ENCODE data around the gene DLG5.

Gene DLG5

DNA sequence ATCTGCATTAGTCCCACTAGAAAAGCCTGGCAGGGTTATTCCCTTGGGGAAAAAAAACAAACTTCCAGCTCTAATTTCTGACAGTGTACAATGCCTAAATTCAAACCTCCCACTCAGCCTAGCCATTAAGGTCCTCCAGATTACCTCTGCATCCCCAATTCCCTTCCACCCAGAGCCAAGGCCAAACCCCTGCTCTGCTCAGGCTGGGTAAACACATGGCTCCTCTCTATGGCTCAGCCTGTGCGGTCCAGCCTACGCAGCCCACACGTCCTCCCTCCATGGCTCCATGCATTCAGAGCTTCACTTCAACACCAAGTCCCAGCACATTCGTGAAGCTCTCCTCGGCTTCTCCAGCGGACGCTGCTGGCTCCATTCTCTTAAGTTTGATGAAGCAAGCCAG lies 5.2 kb downstream of the DLG5 start:
- H3K4me3 ChIP-seq (ENCODE audit: low read depth, low read length), result no peak overlapping the region
- ChIA-PET POLR2A (no interaction called here), CTCF (no interaction called here)
- TF ChIP-seq, protein P1, sequence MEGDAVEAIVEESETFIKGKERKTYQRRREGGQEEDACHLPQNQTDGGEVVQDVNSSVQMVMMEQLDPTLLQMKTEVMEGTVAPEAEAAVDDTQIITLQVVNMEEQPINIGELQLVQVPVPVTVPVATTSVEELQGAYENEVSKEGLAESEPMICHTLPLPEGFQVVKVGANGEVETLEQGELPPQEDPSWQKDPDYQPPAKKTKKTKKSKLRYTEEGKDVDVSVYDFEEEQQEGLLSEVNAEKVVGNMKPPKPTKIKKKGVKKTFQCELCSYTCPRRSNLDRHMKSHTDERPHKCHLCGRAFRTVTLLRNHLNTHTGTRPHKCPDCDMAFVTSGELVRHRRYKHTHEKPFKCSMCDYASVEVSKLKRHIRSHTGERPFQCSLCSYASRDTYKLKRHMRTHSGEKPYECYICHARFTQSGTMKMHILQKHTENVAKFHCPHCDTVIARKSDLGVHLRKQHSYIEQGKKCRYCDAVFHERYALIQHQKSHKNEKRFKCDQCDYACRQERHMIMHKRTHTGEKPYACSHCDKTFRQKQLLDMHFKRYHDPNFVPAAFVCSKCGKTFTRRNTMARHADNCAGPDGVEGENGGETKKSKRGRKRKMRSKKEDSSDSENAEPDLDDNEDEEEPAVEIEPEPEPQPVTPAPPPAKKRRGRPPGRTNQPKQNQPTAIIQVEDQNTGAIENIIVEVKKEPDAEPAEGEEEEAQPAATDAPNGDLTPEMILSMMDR (IDR thresholded peaks at IDR 0.05; ENCODE audit: insufficient read depth, low read length, missing control alignments), result no peak
- no peak for DNase-seq (ENCODE audit: low read depth, low spot score)

DNA sequence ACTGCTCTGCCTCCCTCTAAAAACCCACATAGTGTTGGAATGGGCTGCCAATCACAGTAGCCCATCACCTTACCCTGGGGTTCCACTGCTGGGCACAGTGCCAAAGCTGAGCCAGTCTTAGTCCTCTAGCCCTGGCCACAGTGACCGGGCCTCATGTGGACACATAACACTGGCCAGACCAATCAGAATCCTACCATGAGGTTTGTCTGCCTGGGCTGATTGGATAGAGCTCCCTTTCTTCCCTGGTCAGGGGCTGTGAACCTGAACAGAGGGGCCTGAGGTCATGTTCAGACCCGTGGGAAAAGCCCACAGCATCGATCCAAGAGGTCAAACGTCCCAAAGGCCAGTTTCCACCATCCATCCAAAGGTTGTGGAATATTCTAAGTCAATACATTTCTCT lies 6.1 kb downstream of the DLG5 start:
- POLR2A ChIA-PET, result interaction anchor here (0.8 kb wide), 1 partner anchor 33 kb away, joined by 3 read pairs; no protein-coding TSS in a partner anchor
- no peak overlapping the region for H3K4me3 ChIP-seq (ENCODE audit: low read depth, low read length)
- CTCF ChIA-PET, result interaction anchor here (0.9 to 1.3 kb wide), 2 partner anchors 11 to 119 kb away, joined by 3 read pairs; no protein-coding TSS in a partner anchor
- TF ChIP-seq, protein P1 (IDR thresholded peaks at IDR 0.05; ENCODE audit: insufficient read depth, low read length, missing control alignments), result no peak
- DNase-seq (ENCODE audit: low read depth, low spot score), result no peak

DNA sequence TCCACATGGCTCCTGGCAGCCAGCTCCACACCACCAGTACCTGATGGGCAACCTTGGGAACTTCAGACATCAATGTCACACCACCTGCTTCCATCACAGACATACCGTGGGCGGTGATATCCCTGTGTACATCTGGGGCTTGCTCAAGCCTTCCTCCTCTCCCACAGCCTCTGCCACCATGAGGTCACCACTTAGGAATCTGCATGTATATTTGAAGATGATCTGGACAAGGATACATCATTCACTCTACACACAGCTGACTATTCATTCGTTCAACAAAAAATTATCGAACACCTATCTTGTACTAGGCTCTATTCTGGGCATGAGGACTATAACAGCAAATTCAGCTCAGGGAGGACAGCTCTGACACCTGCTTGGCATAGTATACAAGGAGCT lies 6.8 kb downstream of the DLG5 start:
- no peak for DNase-seq (ENCODE audit: low read depth, low spot score)
- H3K4me3 ChIP-seq (ENCODE audit: low read depth, low read length), result no peak overlapping the region
- TF ChIP-seq, protein P1 (IDR thresholded peaks at IDR 0.05; ENCODE audit: insufficient read depth, low read length, missing control alignments), result no peak
- POLR2A ChIA-PET, result no interaction called here
- CTCF ChIA-PET, result interaction anchor here (0.9 to 1.3 kb wide), 3 partner anchors 11 to 120 kb away, joined by 3 read pairs; no protein-coding TSS in a partner anchor

DNA sequence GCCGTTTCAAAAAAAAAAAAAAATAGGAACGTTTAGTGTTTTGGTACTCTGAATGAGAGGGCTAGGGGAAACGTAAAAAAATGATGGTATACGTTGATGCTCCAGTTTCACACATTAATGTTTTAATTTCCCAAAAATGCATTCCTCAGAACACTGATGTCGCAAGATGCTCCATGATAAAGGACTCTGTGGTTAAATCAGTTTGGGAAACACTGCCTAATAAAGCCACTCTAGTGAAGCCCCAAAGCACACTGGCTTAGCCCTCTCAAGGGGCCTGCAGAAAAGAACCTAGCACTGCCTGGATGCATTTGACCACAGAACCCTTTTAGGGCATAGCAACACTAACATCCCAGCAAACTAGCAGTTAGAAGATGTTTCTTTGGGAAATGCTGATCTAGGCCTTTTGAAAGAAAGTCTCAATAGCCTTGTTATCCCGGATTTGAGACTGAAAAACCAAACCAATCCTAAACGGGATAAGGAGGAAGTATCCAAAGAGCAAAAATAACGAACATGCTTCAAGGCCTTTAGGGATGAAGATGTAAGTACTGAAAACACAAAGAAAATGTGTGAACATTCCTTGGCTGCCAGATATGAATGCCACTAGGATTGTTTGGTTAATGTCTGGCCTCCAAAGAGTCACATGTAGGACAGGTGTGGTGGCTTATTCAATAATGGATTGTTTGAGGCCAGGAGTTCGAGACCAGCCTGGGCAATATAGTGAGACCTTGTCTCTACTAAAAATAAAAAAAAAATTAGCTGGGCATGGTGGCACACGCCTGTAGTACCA lies 11.0 kb downstream of the DLG5 start:
- CTCF ChIA-PET, result no interaction called here
- no peak overlapping the region for H3K4me3 ChIP-seq (ENCODE audit: low read depth, low read length)
- POLR2A ChIA-PET, result no interaction called here
- DNase-seq (ENCODE audit: low read depth, low spot score), result no peak
- TF ChIP-seq, protein P1 (IDR thresholded peaks at IDR 0.05; ENCODE audit: insufficient read depth, low read length, missing control alignments), result no peak

DNA sequence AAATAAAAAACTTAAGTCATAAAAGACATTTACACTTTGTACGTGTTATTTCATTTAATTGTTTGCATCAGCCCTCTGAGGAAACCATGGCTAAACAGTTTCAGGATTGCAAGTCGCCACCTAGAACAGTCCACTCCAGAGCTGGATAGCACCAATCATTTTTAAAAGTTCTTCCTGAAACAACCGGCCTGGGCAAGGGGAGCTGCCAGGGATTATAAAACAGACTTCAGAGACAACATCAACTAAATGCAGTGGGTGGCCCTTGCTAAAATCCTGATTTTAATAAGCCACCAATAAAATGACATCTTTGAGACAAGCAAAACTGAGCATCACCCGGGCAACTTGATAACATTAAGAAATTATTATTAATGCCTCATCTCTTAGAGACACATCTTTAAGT lies 13.5 kb downstream of the DLG5 start:
- TF ChIP-seq, protein P1 (IDR thresholded peaks at IDR 0.05; ENCODE audit: insufficient read depth, low read length, missing control alignments), result no peak
- H3K4me3 ChIP-seq (ENCODE audit: low read depth, low read length), result no peak overlapping the region
- no peak for DNase-seq (ENCODE audit: low read depth, low spot score)
- POLR2A ChIA-PET, result no interaction called here
- CTCF ChIA-PET, result interaction anchor here (1.0 to 2.0 kb wide), 3 partner anchors 12 to 18 kb away, joined by 3 to 5 read pairs (median 3); no protein-coding TSS in a partner anchor

DNA sequence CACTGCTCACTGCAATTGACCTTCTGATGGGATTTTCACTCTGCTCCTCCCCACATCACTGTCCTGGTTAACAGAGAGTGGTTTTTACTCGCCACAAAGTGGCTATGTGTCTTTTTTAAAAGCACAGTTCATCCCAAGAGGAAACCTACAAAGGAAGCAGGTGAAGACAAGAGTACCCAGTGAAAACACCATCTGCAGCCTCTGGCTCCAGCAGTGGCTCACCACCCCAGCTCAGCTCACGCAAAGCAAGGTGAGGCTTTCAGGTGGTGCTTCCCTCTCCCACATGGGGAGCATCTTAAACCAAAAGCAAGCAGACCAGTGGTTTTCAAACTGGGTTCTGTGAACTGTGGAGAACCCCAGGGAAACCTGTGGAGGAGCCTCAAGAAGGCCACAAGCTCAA lies 14.0 kb downstream of the DLG5 start:
- H3K4me3 ChIP-seq (ENCODE audit: low read depth, low read length), result no peak overlapping the region
- TF ChIP-seq, protein P1 (IDR thresholded peaks at IDR 0.05; ENCODE audit: insufficient read depth, low read length, missing control alignments), result no peak
- ChIA-PET CTCF (interaction anchor here (1.0 to 2.0 kb wide), 3 partner anchors 12 to 17 kb away, joined by 3 to 5 read pairs (median 3); no protein-coding TSS in a partner anchor), POLR2A (no interaction called here)
- DNase-seq (ENCODE audit: low read depth, low spot score), result no peak
